ENCODE data around the gene GRM1. TPM values are rescaled to one million over a fixed set of nuclear protein-coding genes. Genes with fewer than 3 reads are reported as not detected.

The GRM1 gene
- total and polyA plus RNA-seq, 2 donors (not counting 1 experiment from before 2014, with no cell fraction given), result not detected

- intact Hi-C loops (cut with micrococcal nuclease), result no loop called here
- Histone ChIP-seq H3K36me3 (replicated peaks in 1 of 2; ENCODE audit: control extremely low read depth in 1 of 2, control insufficient read depth in 1 of 2, extremely low read depth in 1 of 2, insufficient read depth in 2 of 2, low read length in 1 of 2) (no peaks in the 10 kb centered on the region), H3K4me2 (replicated peaks; ENCODE audit: low read depth, low read length, poor library complexity, severe bottlenecking) (no peak overlapping the region), H3K9me3 (ENCODE audit: control extremely low read depth in 1 of 3, control insufficient read depth in 2 of 3, insufficient read depth in 1 of 3, low read length in 2 of 3) (no peaks in the 10 kb centered on the region), H3K4me1 (ENCODE audit: control insufficient read depth in 2 of 2, insufficient read depth in 2 of 2, low read length in 2 of 2) (no peaks in the 10 kb centered on the region), H3K27me3 (replicated peaks in 1 of 4; ENCODE audit: control extremely low read depth in 1 of 4, control insufficient read depth in 3 of 4, insufficient read depth in 4 of 4, low read length in 3 of 4) (no peaks in the 10 kb centered on the region), H3K27ac (ENCODE audit: low read length in 2 of 2) (no peak overlapping the region), H2AFZ (ENCODE audit: insufficient read depth, low read depth, low read length, poor library complexity, severe bottlenecking) (no peak overlapping the region), H3K79me2 (ENCODE audit: control insufficient read depth, insufficient read depth, low read length) (no peaks in the 10 kb centered on the region), H3K4me3 (ENCODE audit: control extremely low read depth in 1 of 5, extremely low read depth in 1 of 5, insufficient read depth in 1 of 5, low read depth in 2 of 5, low read length in 4 of 5) (no peak overlapping the region), H4K20me1 (ENCODE audit: control insufficient read depth, insufficient read depth, low read length, poor library complexity, severe bottlenecking) (no peaks in the 10 kb centered on the region), H3K9ac (ENCODE audit: low read length) (no peak overlapping the region)
- 67% methylated on average over 1 of the region's 2 CpGs for WGBS (ENCODE audit: insufficient coverage)
- Mint-ChIP-seq H3K4me1 (no peaks in the 10 kb centered on the region), H3K27ac (no peak overlapping the region), H3K27me3 (no peaks in the 10 kb centered on the region), H3K9me3 (ENCODE audit: insufficient read depth) (no peaks in the 10 kb centered on the region), H3K4me3 (no peak overlapping the region)
- TF ChIP-seq EZH2 (IDR thresholded peaks at IDR 0.05; ENCODE audit: borderline replicate concordance, insufficient read depth, low read depth, low read length, poor library complexity, severe bottlenecking) (no peak), CTCF (IDR thresholded peaks at IDR 0.05) (no peak)
- DNase-seq (no peak), ATAC-seq (ENCODE audit: low read depth) (no peak)
- CTCF ChIA-PET, result no interaction called here
- POLR2A ChIA-PET, result no interaction called here
These were observed 98.8 kb downstream of the GRM1 start for GRCh38 chr6:146127447-146128215.

GRCh38 chr6:146133866-146134265 is 105.0 kb downstream of the GRM1 start:
- Histone ChIP-seq H2AFZ (ENCODE audit: insufficient read depth, low read depth, low read length, poor library complexity, severe bottlenecking) (no peak overlapping the region), H3K79me2 (ENCODE audit: control insufficient read depth, insufficient read depth, low read length) (no peaks in the 10 kb centered on the region), H3K27me3 (replicated peaks in 1 of 4; ENCODE audit: control extremely low read depth in 1 of 4, control insufficient read depth in 3 of 4, insufficient read depth in 4 of 4, low read length in 3 of 4) (no peaks in the 10 kb centered on the region), H4K20me1 (ENCODE audit: control insufficient read depth, insufficient read depth, low read length, poor library complexity, severe bottlenecking) (no peaks in the 10 kb centered on the region), H3K36me3 (replicated peaks in 1 of 2; ENCODE audit: control extremely low read depth in 1 of 2, control insufficient read depth in 1 of 2, extremely low read depth in 1 of 2, insufficient read depth in 2 of 2, low read length in 1 of 2) (no peaks in the 10 kb centered on the region), H3K4me2 (replicated peaks; ENCODE audit: low read depth, low read length, poor library complexity, severe bottlenecking) (no peak overlapping the region), H3K4me1 (ENCODE audit: control insufficient read depth in 2 of 2, insufficient read depth in 2 of 2, low read length in 2 of 2) (no peaks in the 10 kb centered on the region), H3K9me3 (ENCODE audit: control extremely low read depth in 1 of 3, control insufficient read depth in 2 of 3, insufficient read depth in 1 of 3, low read length in 2 of 3) (peaks cover 0 to 4% (median 0%) of the 10 kb centered on the region in 3 donors), H3K27ac (ENCODE audit: low read length in 2 of 2) (no peak overlapping the region), H3K9ac (ENCODE audit: low read length) (no peak overlapping the region), H3K4me3 (ENCODE audit: control extremely low read depth in 1 of 5, extremely low read depth in 1 of 5, insufficient read depth in 1 of 5, low read depth in 2 of 5, low read length in 4 of 5) (no peak overlapping the region)
- ChIA-PET CTCF (no interaction called here), POLR2A (no interaction called here)
- no peak for ATAC-seq (ENCODE audit: low read depth)
- no peak for DNase-seq
- Mint-ChIP-seq H3K9me3 (ENCODE audit: insufficient read depth) (no peaks in the 10 kb centered on the region), H3K4me1 (no peaks in the 10 kb centered on the region), H3K27ac (no peak overlapping the region), H3K27me3 (no peaks in the 10 kb centered on the region), H3K4me3 (no peak overlapping the region)
- 73% methylated on average over 2 of the region's 2 CpGs for WGBS (ENCODE audit: insufficient coverage)
- intact Hi-C loops (cut with micrococcal nuclease), result no loop called here
- no peak for TF ChIP-seq CTCF (IDR thresholded peaks at IDR 0.05)
- TF ChIP-seq EZH2 (IDR thresholded peaks at IDR 0.05; ENCODE audit: borderline replicate concordance, insufficient read depth, low read depth, low read length, poor library complexity, severe bottlenecking), result no peak

All from B cell (primary cell).